Measurements from ENCODE around the gene NR2F1-AS1.

Gene NR2F1-AS1

GRCh38 chr5:93406971-93407401, 174.0 kb downstream of the NR2F1-AS1 start:
- no peak for TF ChIP-seq CTCF (IDR thresholded peaks at IDR 0.05)

GRCh38 chr5:93404246-93404645, 176.8 kb downstream of the NR2F1-AS1 start:
- no peak; the same call in 1 of the 2 replicates for TF ChIP-seq CTCF (IDR thresholded peaks at IDR 0.05)

GRCh38 chr5:93403141-93403928, 177.7 kb downstream of the NR2F1-AS1 start:
- TF ChIP-seq CTCF (IDR thresholded peaks at IDR 0.05) = no peak

- no peak for TF ChIP-seq CTCF (IDR thresholded peaks at IDR 0.05)
These were observed 178.6 kb downstream of the NR2F1-AS1 start for GRCh38 chr5:93402451-93402850.

- no peak for TF ChIP-seq CTCF (IDR thresholded peaks at IDR 0.05)
These were observed 179.3 kb downstream of the NR2F1-AS1 start for GRCh38 chr5:93401634-93402213.

GRCh38 chr5:93399675-93400074, 181.3 kb downstream of the NR2F1-AS1 start:
- TF ChIP-seq CTCF (IDR thresholded peaks at IDR 0.05) = no peak

- TF ChIP-seq CTCF (IDR thresholded peaks at IDR 0.05) = no peak
These were observed 185.0 kb downstream of the NR2F1-AS1 start for GRCh38 chr5:93395971-93396379.
